ENCODE results near the gene CNOT2.

CNOT2 gene

GRCh38 chr12:70251661-70252060, 8.4 kb downstream of the CNOT2 start:
- no peak for DNase-seq

- no peak for DNase-seq
Measured at GRCh38 chr12:70252832-70253231, 9.6 kb downstream of the CNOT2 start.

- no peak for DNase-seq
Measured at GRCh38 chr12:70254225-70254624, 11.0 kb downstream of the CNOT2 start.

GRCh38 chr12:70254846-70255245, 11.6 kb downstream of the CNOT2 start:
- no peak for DNase-seq

- no peak for DNase-seq
Measured at GRCh38 chr12:70255311-70255710, 12.1 kb downstream of the CNOT2 start.

GRCh38 chr12:70258605-70259403, 15.6 kb downstream of the CNOT2 start:
- DNase-seq, result no peak

GRCh38 chr12:70260646-70261045, 17.4 kb downstream of the CNOT2 start:
- no peak for DNase-seq

GRCh38 chr12:70264067-70264867, 21.0 kb downstream of the CNOT2 start:
- no peak for DNase-seq

GRCh38 chr12:70265132-70265531, 21.9 kb downstream of the CNOT2 start:
- no peak for DNase-seq

- no peak for DNase-seq
Measured at GRCh38 chr12:70267550-70267949, 24.3 kb downstream of the CNOT2 start.

- DNase-seq, result no peak
Measured at GRCh38 chr12:70268972-70269371, 25.7 kb downstream of the CNOT2 start.

- DNase-seq, result no peak
Measured at GRCh38 chr12:70270108-70270507, 26.9 kb downstream of the CNOT2 start.

GRCh38 chr12:70271025-70271424, 27.8 kb downstream of the CNOT2 start:
- DNase-seq, result no peak

GRCh38 chr12:70272510-70272909, 29.3 kb downstream of the CNOT2 start:
- no peak for DNase-seq

GRCh38 chr12:70275045-70275444, 31.8 kb downstream of the CNOT2 start:
- DNase-seq, result no peak

- DNase-seq, result no peak
Measured at GRCh38 chr12:70277973-70278372, 34.7 kb downstream of the CNOT2 start.

GRCh38 chr12:70278945-70279344, 35.7 kb downstream of the CNOT2 start:
- DNase-seq, result no peak

- DNase-seq, result no peak
Measured at GRCh38 chr12:70283232-70283631, 40.0 kb downstream of the CNOT2 start.

- DNase-seq, result no peak
Measured at GRCh38 chr12:70288817-70289216, 45.6 kb downstream of the CNOT2 start.

GRCh38 chr12:70290116-70290515, 46.9 kb downstream of the CNOT2 start:
- no peak for DNase-seq

GRCh38 chr12:70292017-70292776, 49.0 kb downstream of the CNOT2 start:
- no peak for DNase-seq

- DNase-seq, result peak; percentile 42
Measured at GRCh38 chr12:70304684-70305555, 61.7 kb downstream of the CNOT2 start.
